Stimulated activated CD8-positive, alpha-beta memory T cell treated with anti-CD3 and anti-CD28 coated beads, Interleukin-7, amount 100 ng/mL, for 48 hours (primary cell): ENCODE results near the gene RAB20.
"Not testable (repeated sequence)": the region's sequence is repeated elsewhere in the genome, so short reads cannot be mapped to it uniquely, and the experiment has no call there.

Experiments used
- DNase-seq, 2 donors: peaks; one replicate each; pipeline ENCODE4 v3.0.0-alpha.2; 2020; ENCODE audit warnings: low read depth in 1 of 2; ENCODE audit errors: extremely low read depth in 1 of 2

Gene RAB20

DNA sequence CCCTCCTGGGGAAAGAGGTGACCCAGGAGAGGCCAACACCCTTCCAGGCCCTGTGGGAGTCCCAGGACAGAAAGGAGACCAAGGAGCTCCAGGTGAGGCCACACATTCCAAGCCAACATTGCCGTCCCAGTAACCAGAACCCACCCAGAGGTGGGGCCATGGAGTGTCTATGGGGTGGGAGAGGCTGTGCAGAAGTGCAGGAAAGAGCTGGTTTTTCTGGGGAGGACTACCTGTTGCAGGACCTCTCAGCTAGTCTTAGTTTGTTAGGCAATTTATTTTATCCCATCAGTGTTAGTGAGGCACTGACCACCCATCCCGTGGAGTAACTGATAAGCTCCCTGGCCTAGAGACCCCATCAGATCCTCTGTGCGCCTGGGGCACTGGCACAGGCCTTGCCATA is 66.1 kb downstream of the RAB20 start:
- no peak for DNase-seq

DNA sequence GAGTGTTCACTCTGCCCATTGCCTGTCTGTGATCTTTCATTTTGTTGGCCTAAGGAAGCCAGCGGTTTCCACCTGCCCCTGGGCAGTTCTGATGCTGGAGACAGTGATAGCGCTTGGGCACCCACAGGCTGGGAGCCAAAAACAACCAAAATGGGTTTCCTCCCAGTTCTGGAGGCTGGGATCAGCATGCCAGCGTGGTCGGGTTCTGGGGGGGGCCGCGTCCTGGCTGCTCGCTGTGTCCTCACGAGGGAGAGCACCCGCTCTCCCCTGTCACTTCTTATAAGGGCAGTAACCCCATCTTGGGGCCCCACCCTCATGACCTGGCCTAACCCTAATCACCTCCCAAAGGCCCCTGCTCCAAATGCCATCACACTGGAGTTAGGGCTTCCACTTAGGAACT is 67.9 kb downstream of the RAB20 start:
- no peak for DNase-seq

GRCh38 chr13:110492679-110493593 is 68.6 kb downstream of the RAB20 start:
- no peak for DNase-seq

- DNase-seq, result no peak
These were observed 69.4 kb downstream of the RAB20 start for GRCh38 chr13:110491869-110492678.

DNA sequence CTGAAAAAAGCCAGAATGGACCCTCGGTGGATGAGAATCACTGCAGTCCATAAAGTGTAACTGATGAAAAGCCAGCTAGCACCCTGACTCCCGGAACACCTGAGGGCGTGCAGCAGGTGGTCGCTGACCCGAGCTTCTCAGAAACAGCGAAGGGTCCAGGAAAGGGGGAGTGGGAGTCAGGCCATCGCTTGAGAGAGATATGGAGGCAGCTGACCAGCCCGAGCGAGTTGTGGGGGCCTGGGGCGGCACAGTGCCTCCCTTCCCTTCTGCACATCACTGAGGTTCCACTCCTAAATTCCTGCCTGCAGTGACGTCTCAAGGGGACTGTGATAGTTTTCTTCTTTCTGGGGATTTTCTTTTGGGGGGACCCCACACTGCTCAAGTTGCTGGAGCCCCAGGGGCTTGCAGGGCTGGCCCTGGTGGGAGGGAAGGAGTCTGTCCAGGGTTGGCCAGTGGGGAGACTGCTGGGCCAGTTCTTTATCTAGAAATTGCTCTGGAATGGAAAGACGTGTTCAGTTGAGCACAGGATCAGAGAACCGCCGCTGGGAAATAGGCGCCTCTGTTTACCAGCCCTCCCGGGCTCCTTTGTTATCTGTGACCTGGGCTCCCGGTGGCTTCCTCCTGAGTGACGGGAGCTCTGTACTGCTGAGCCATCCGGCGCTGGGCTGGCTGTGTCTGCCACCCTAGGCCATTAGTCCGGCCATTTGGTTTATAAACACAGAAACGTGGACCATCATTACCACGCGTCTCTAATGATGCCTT is 71.3 kb downstream of the RAB20 start:
- no peak for DNase-seq

- DNase-seq, result not testable (repeated sequence)
These were observed 74.6 kb downstream of the RAB20 start for GRCh38 chr13:110486880-110487279.

DNA sequence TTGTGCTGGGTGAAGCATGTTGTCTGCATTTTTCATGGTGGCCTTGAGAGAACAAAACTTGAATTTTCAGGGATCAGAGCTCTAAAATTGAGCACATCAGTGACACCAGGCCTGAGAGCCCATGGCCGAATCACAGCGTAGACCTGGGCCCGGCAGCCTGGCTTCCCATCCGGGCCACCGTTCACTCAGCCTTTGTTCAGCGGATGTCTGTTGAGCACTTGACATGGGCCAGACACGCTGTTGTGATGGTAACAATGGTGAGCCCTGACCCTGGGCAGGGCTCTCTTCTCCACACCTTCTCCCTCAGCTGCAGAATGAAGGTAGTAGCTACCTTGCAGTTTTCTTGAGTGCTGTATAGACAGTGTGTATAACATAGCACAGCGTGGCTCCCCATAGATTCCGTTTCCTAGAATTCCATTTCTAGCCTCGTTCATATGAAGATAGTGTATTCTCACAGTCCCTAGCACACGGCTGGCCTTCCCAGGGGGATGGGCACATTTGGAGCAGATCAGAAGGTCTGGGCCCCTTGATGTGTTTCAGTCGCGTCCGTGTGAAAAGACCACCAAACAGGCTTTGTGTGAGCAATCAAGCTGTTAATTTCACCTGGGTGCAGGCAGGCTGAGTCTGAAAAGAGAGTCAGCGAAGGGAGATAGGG is 75.3 kb downstream of the RAB20 start:
- DNase-seq, result no peak

DNA sequence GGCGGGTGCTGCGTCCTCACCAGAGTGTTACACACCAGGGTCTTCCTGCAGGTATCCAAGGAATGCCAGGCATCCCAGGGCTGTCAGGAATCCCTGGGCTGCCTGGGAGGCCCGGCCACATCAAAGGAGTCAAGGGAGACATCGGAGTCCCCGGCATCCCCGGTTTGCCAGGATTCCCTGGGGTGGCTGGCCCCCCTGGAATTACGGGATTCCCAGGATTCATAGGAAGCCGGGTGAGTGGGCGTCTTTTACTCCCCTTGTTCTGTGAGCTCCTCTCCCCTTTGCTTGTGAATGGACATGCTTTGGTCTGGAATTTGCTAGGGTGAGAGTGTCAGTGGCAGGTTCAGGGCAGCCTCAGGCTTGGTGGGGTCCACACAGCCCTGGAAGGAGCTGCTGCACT is 75.9 kb downstream of the RAB20 start:
- no peak for DNase-seq

GRCh38 chr13:110484290-110485048 is 77.1 kb downstream of the RAB20 start:
- DNase-seq, result no peak

DNA sequence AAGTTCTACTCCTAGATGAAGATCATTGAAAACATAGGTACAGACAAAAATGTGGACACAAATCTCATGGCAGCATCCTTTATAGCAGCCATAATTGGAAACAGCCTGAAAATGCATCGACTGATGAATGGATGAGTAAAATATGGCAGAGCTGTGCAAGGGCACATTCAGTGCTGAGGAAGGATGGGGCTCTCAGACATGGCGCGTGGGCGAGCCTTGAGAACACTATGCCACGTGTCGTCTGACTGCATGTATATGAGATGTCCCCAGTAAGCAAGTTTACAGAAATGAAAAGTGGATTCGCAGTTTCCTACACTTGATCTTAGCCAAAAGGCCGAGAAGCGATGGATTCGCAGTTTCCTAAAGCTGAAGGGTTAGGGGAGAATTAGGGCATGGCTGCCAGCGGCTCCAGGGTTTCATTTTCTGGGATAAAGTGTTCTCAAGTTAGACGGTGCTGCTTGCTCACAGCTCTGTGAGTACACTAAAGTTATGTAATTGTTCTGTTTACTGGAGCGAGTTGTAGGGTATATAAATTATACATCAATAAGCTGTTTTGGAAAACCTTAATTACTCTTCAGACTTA is 78.0 kb downstream of the RAB20 start:
- no peak for DNase-seq

DNA sequence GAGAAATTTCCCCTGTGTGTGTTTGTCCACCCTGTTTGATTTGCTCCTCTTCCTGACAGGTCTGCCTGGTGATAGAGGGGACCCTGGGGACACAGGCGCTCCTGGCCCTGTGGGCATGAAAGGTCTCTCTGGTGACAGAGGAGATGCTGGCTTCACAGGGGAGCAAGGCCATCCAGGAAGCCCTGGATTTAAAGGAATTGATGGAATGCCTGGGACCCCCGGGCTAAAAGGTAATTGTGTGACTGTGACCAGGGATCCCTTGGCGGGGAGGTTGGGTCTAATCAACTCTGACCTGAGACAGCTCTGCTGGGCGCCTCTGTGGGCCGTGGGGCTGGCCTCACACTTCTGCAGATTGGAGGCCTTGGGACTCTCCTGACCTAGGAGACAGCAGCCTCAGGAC is 81.4 kb downstream of the RAB20 start:
- no peak for DNase-seq

DNA sequence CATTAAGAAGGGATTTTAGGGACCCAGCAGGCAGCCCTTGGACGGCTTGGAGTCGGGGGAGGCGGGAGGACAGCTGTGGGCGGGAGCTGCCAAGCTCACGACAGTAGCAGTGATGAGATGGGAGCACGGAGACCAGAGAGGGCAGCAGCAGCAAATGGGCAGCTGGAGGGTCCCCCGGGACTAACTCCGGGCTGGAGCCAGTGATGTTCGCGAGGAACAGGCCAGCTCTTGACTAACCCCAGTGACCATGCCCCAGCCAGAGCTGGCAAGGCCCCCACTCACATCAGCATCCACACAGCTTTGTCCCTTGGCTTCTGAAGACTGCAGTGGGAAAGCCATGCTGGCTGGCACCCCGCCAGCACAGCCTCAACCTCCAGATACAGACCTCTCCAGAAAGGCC is 81.9 kb downstream of the RAB20 start:
- DNase-seq, result no peak

DNA sequence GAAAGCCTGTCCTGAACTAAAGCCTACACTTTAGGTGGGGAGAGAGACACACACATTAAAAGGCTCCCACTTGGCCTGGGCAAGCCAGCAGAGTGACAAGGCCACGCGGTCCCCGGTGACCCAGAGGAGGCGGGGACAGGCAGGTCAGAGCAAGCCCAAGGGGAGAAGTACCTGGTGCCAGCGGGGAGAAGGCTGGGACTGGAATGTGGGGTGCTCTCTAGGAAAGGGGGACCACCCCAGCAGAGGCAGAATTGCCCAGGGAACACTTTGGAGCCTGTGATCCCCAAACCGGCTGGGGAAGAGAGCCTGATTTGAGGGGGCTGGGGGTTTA is 82.3 kb downstream of the RAB20 start:
- no peak for DNase-seq

- no peak for DNase-seq
These were observed 82.9 kb downstream of the RAB20 start for GRCh38 chr13:110478405-110479214.

- DNase-seq, result no peak
These were observed 83.7 kb downstream of the RAB20 start for GRCh38 chr13:110477706-110478245.

- DNase-seq, result no peak
These were observed 85.3 kb downstream of the RAB20 start for GRCh38 chr13:110476220-110476617.

DNA sequence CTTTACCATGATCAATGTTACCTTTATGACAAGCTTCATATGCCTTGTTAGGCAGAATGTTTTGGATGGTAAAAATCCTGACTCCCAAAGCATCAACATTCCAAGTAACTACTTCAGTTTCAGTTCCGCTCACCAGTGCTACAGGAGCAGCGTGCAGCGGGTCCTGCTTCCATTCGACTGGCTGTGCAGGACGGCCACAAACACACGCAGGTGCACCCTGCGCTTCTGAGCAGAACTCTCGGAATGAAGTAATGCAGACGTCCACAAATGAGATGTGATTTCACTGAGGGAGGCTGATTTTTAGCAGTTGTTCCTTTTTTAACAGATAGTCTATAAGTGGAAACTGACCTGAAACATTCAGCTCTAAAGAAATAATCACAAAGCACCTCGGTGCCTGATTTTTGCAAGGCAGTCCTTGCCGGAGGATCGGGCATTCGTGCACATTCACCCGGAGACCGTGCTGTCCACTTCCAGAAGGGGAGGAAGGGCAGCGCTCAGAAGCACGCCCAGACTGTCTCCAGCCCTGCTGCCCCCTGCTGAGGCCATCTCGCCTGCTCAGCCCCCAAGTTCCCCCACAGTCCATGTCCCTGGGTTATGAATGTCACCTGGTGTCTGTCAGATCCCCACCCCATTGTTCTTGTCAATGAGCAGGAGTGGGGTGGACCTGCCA is 85.8 kb downstream of the RAB20 start:
- DNase-seq, result no peak

GRCh38 chr13:110475117-110475516 is 86.4 kb downstream of the RAB20 start:
- DNase-seq, result no peak
